Lung (tissue), 12 donors: ENCODE data around the gene GPR4. TPM values are rescaled to one million over a fixed set of nuclear protein-coding genes. Genes with fewer than 3 reads are reported as not detected.

ENCODE experiments used
- ATAC-seq: fragments of 200-7000 bp; cut with Tn5 transposase; one replicate; pipeline ENCODE4 v1.9.1; 2020; ENCODE audit warnings: moderate number of reproducible peaks; ENCODE audit not compliant: insufficient read depth, low FRiP score
- DNase-seq, 3 donors: peaks; one replicate each; pipeline ENCODE4 v3.0.0-alpha.2; 2013 to 2017
- H3K27ac ChIP-seq, 2 donors: one replicate each; pipeline ENCODE4 v1.5.1; 2013; ENCODE audit warnings: mild to moderate bottlenecking in 2 of 2, moderate library complexity in 2 of 2, control low read depth in 1 of 2, inconsistent platforms in 1 of 2, low read depth in 1 of 2, low read length in 1 of 2
- H3K27me3 ChIP-seq, 3 donors: one replicate each; pipeline ENCODE4 v1.5.1; 2013; ENCODE audit warnings: low read length in 2 of 3; ENCODE audit not compliant: control insufficient read depth in 3 of 3, insufficient read depth in 3 of 3
- H3K36me3 ChIP-seq, 4 donors: one replicate each; pipeline ENCODE4 v1.5.1; 2013; ENCODE audit warnings: low read length in 4 of 4, mild to moderate bottlenecking in 1 of 4, moderate library complexity in 1 of 4; ENCODE audit not compliant: control insufficient read depth in 4 of 4, insufficient read depth in 4 of 4
- H3K4me1 ChIP-seq, 5 donors: one replicate each; pipeline ENCODE4 v1.5.1; 2013; ENCODE audit warnings: low read length in 5 of 5, mild to moderate bottlenecking in 2 of 5, moderate library complexity in 1 of 5; ENCODE audit not compliant: control insufficient read depth in 5 of 5, insufficient read depth in 5 of 5
- H3K4me3 ChIP-seq: one replicate; pipeline ENCODE4 v1.5.1; 2013; ENCODE audit warnings: mild to moderate bottlenecking, control low read depth, moderate library complexity
- H3K9ac ChIP-seq, 2 donors: one replicate each; pipeline ENCODE4 v1.5.1; 2013; ENCODE audit warnings: low read length in 2 of 2, control low read depth in 1 of 2; ENCODE audit not compliant: insufficient read depth in 1 of 2
- H3K9me3 ChIP-seq, 4 donors: one replicate each; pipeline ENCODE4 v1.5.1; 2013; ENCODE audit warnings: low read length in 3 of 4, mild to moderate bottlenecking in 1 of 4, moderate library complexity in 1 of 4; ENCODE audit not compliant: control insufficient read depth in 4 of 4, insufficient read depth in 3 of 4
- WGBS, 2 donors: extraction: QIAGEN DNeasy Blood & Tissue Kit; methylation state at CpG; one replicate each; pipeline ENCODE4 v1.1.7; 2013; 5-methylcytosine and 5-hydroxymethylcytosine counted together
- polyA plus RNA-seq, 2 donors: library from polyadenylated mRNA; stranded (reverse); fragments of 200-250 nt; gene quantifications; one replicate each; pipeline ENCODE4 v1.2.1, GENCODE V29; 2013
- total RNA-seq, 2 donors: library from RNA; depleted of rRNA in 1 of 2; stranded (reverse); fragments of >200 nt in 1 of 2; gene quantifications; one replicate each; pipeline ENCODE4 v1.2.1, GENCODE V29; 2014 to 2021
- TF ChIP-seq, protein P1 (sequence below): IDR thresholded peaks from 2 replicates; pipeline ENCODE4 v1.5.1; 2012; ENCODE audit warnings: mild to moderate bottlenecking; ENCODE audit errors: control extremely low read depth, extremely low read depth
- donor health status: control.
- donor health status: control.
- donor health status: Bipolar disorder and iron deficiency.
- donor health status: healthy.
- donor health status: DM: yes; HTN: yes; CAD: no.

Gene GPR4
- total and polyA plus RNA-seq, 4 donors = 1.3 to 12.8 (median 11.8) TPM

DNA sequence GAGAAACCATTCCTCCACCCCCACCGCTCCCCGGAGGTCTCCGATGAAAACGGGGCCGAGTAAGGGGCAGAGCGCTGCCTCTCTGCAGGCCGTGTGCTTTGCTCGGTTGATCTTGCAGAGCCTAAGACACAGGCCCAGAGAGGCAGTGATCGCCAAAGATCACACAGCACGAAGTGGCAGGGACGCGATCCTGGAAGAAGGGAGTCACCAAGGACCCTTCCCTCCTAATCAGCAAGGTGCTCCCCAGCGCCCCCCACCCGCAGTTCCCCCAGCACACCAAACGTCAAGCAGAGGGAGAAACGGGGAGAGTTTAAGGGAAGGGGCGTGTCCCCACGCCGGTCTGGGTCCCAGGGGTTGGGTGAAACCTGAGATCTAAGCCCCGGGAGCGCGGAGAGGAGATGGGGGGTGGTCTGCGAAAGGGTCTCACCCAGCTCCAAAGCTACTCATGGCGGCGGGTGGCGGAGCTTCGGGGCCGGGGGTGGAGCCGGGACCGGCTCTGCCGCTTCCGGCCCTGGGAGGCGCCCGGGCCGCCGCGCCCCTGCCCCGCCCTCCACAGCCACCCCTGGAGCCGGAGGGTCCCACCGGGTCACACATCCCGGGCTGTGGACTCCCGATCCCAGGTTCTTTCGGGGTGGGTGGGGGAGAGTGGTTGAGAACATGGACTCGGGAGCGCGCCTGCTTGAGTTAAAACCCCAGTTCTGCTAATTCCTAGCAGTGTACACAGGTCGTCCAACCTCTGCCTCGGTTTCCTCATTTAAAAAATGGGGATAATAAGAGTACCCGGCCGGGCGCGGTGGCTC lies 37.1 kb upstream of the GPR4 start, which contains the start of gene EML2:
Gene EML2 (minus strand): TSS at position 468 of the 800 bp plus-strand sequence. CDS start 21 bp downstream, at position 447.
- TF ChIP-seq, protein P1, sequence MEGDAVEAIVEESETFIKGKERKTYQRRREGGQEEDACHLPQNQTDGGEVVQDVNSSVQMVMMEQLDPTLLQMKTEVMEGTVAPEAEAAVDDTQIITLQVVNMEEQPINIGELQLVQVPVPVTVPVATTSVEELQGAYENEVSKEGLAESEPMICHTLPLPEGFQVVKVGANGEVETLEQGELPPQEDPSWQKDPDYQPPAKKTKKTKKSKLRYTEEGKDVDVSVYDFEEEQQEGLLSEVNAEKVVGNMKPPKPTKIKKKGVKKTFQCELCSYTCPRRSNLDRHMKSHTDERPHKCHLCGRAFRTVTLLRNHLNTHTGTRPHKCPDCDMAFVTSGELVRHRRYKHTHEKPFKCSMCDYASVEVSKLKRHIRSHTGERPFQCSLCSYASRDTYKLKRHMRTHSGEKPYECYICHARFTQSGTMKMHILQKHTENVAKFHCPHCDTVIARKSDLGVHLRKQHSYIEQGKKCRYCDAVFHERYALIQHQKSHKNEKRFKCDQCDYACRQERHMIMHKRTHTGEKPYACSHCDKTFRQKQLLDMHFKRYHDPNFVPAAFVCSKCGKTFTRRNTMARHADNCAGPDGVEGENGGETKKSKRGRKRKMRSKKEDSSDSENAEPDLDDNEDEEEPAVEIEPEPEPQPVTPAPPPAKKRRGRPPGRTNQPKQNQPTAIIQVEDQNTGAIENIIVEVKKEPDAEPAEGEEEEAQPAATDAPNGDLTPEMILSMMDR = peak; percentile 12
- ATAC-seq (no peak), DNase-seq (peak; percentile 69 to 79 (median 77))
- Histone ChIP-seq H3K4me1 (peaks cover 0 to 21% (median 0%) of the 10 kb centered on the region in 5 donors), H3K9ac (peak within 1 kb of the TSS; percentile 36 to 59), H3K36me3 (no peaks in the 10 kb centered on the region), H3K9me3 (no peaks in the 10 kb centered on the region), H3K4me3 (peak within 1 kb of the TSS; percentile 64), H3K27me3 (peaks cover 0 to 10% (median 5%) of the 10 kb centered on the region in 3 donors), H3K27ac (peak within 1 kb of the TSS in 1 of 2 donors; percentile 73)
- 3 to 4% methylated on average over 51 to 52 of the region's 52 CpGs for WGBS, 2 donors

DNA sequence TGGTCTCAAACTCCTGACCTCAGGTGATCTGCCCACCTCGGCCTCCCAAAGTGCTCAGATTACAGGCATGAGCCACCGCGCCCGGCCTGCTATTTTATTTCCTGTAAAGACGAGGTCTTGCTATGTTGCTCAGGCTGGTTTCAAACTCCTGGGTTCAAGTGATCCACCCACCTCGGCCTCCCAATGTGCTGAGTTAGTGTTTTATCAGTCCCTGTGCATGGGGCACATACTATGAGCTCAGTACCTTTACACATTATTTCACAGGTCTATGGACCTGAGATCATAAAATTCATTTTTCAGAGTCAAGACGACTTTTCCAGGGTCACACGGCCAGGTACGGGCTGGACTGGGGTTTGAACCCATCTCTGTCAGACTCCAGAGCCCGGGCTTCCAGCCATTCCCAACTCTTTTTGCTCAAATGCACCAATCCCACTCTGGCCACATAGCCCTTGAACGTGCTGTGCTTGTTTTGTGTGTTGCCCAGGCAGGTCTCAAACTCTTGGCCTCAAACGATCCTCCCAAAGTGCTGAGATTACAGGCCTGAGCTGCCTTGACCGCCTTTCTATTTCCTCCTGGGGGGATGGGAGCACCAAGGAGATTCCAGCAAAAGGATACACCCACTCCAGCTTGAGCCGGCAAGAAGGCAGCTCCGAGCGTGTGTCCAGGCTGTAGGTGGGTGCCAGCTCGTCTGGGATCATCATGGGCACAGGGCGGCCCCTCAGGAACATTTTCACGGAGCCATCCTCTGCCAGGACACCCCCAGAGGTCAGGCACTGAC lies 36.1 kb upstream of the GPR4 start:
- Histone ChIP-seq H3K4me3 (no peak overlapping the region), H3K9ac (no peak overlapping the region), H3K27ac (no peak overlapping the region), H3K27me3 (no peaks in the 10 kb centered on the region), H3K9me3 (no peaks in the 10 kb centered on the region), H3K4me1 (peaks cover 0 to 18% (median 0%) of the 10 kb centered on the region in 5 donors), H3K36me3 (no peaks in the 10 kb centered on the region)
- 76 to 88% methylated on average over 19 of the region's 19 CpGs for WGBS, 2 donors
- TF ChIP-seq, protein P1 = no peak
- ATAC-seq (no peak), DNase-seq (peak in 2 of 3 donors; percentile 34 to 56)

DNA sequence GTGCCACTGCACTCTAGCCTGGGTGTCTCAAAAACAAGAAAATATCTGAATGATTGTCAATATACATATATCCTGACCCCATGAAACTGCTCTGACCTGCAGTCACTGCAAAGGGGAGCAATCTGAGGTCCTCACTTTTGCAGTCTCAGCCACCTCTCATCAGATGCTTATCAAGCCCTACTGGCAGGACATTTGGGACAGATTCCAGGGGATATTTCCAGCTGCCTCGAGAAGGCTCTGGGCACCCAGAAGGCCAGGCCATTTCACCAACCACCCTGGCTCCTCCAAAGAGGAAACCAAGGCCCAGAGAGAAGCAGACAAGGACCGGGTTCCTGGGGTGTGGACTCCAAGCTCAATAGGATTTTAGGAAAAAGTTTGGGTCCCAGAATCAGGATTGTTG lies 34.9 kb upstream of the GPR4 start:
- ATAC-seq (no peak), DNase-seq (no peak)
- H3K4me3 ChIP-seq = no peak overlapping the region
- H3K27ac ChIP-seq = no peak overlapping the region
- peaks cover 0 to 15% (median 0%) of the 10 kb centered on the region in 5 donors for H3K4me1 ChIP-seq
- no peaks in the 10 kb centered on the region for H3K27me3 ChIP-seq
- 65 to 78% methylated on average over 2 of the region's 2 CpGs for WGBS, 2 donors
- no peak overlapping the region for H3K9ac ChIP-seq
- TF ChIP-seq, protein P1 = no peak
- no peaks in the 10 kb centered on the region for H3K9me3 ChIP-seq
- H3K36me3 ChIP-seq = no peaks in the 10 kb centered on the region
